KMS-11 (cell line): ENCODE results near the gene CHRNB1.

Experiments used
- H2AFZ ChIP-seq: fragments of 200-600 bp; sonication (generic); 2 replicates; pipeline ENCODE4 v1.6.1; 2016; ENCODE audit warnings: antibody characterized with exemption, mixed run types, low read depth
- H3K27ac ChIP-seq: fragments of 200-600 bp; sonication (generic); 2 replicates; pipeline ENCODE4 v1.6.1; 2016; ENCODE audit warnings: mild to moderate bottlenecking, mixed run types
- H3K27me3 ChIP-seq: fragments of 200-600 bp; sonication (generic); 2 replicates; pipeline ENCODE4 v1.6.1; 2017; ENCODE audit warnings: mild to moderate bottlenecking, low read depth, mixed run types, moderate library complexity; ENCODE audit not compliant: insufficient read depth
- H3K36me3 ChIP-seq: fragments of 200-600 bp; sonication (generic); 2 replicates; pipeline ENCODE4 v1.6.1; 2017; ENCODE audit warnings: mild to moderate bottlenecking, mixed run types; ENCODE audit not compliant: insufficient read depth
- H3K4me1 ChIP-seq: fragments of 200-600 bp; sonication (generic); 2 replicates; pipeline ENCODE4 v1.6.1; 2016; ENCODE audit warnings: mild to moderate bottlenecking, low read depth, mixed run types; ENCODE audit not compliant: poor library complexity, severe bottlenecking
- H3K4me2 ChIP-seq: fragments of 200-600 bp; sonication (generic); 2 replicates; pipeline ENCODE4 v1.7.0; 2016; ENCODE audit warnings: mild to moderate bottlenecking, mixed run types
- H3K4me3 ChIP-seq: fragments of 200-600 bp; sonication (generic); IDR thresholded peaks from 2 replicates; pipeline ENCODE4 v1.6.1; 2017; ENCODE audit warnings: low read depth, low read length, mixed read lengths; ENCODE audit not compliant: insufficient read depth
- H3K79me2 ChIP-seq: fragments of 200-600 bp; sonication (generic); 2 replicates; pipeline ENCODE4 v1.6.1; 2016; ENCODE audit warnings: low read depth, mixed run types; ENCODE audit not compliant: insufficient read depth
- H3K9ac ChIP-seq: fragments of 200-600 bp; sonication (generic); 2 replicates; pipeline ENCODE4 v1.6.1; 2016; ENCODE audit warnings: mild to moderate bottlenecking, mixed run types
- H4K20me1 ChIP-seq: fragments of 200-600 bp; sonication (generic); 2 replicates; pipeline ENCODE4 v1.6.1; 2016; ENCODE audit warnings: mild to moderate bottlenecking, mixed run types; ENCODE audit not compliant: insufficient read depth
- TF ChIP-seq, protein P1 (sequence below): fragments of 200-600 bp; sonication (generic); conservative IDR thresholded peaks from 2 replicates; pipeline ENCODE4 v1.6.1; 2017; ENCODE audit warnings: low read depth, mild to moderate bottlenecking, antibody characterized with exemption, low read length, moderate library complexity, mixed read lengths

Gene CHRNB1

GRCh38 chr17:7460850-7461660, 16.2 kb downstream of the CHRNB1 start:
- Histone ChIP-seq H3K4me1 (no peaks in the 10 kb centered on the region), H3K4me2 (no peak overlapping the region), H3K79me2 (no peaks in the 10 kb centered on the region), H2AFZ (no peak overlapping the region), H4K20me1 (no peaks in the 10 kb centered on the region), H3K36me3 (no peaks in the 10 kb centered on the region), H3K4me3 (no peak overlapping the region), H3K27me3 (no peaks in the 10 kb centered on the region), H3K27ac (no peak overlapping the region), H3K9ac (no peak overlapping the region)
- TF ChIP-seq, protein P1, sequence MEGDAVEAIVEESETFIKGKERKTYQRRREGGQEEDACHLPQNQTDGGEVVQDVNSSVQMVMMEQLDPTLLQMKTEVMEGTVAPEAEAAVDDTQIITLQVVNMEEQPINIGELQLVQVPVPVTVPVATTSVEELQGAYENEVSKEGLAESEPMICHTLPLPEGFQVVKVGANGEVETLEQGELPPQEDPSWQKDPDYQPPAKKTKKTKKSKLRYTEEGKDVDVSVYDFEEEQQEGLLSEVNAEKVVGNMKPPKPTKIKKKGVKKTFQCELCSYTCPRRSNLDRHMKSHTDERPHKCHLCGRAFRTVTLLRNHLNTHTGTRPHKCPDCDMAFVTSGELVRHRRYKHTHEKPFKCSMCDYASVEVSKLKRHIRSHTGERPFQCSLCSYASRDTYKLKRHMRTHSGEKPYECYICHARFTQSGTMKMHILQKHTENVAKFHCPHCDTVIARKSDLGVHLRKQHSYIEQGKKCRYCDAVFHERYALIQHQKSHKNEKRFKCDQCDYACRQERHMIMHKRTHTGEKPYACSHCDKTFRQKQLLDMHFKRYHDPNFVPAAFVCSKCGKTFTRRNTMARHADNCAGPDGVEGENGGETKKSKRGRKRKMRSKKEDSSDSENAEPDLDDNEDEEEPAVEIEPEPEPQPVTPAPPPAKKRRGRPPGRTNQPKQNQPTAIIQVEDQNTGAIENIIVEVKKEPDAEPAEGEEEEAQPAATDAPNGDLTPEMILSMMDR = no peak

- Histone ChIP-seq H3K27me3 (no peaks in the 10 kb centered on the region), H3K4me1 (no peaks in the 10 kb centered on the region), H3K27ac (no peak overlapping the region), H2AFZ (no peak overlapping the region), H4K20me1 (no peaks in the 10 kb centered on the region), H3K4me3 (no peak overlapping the region), H3K36me3 (no peaks in the 10 kb centered on the region), H3K4me2 (no peak overlapping the region), H3K9ac (no peak overlapping the region), H3K79me2 (no peaks in the 10 kb centered on the region)
- TF ChIP-seq, protein P1 = no peak
Measured at GRCh38 chr17:7462474-7463371, 17.9 kb downstream of the CHRNB1 start.

GRCh38 chr17:7463372-7463846, 18.5 kb downstream of the CHRNB1 start:
- Histone ChIP-seq H3K4me1 (no peaks in the 10 kb centered on the region), H3K79me2 (no peaks in the 10 kb centered on the region), H3K27me3 (no peaks in the 10 kb centered on the region), H2AFZ (no peak overlapping the region), H3K9ac (no peak overlapping the region), H3K4me3 (no peak overlapping the region), H4K20me1 (no peaks in the 10 kb centered on the region), H3K4me2 (no peak overlapping the region), H3K27ac (no peak overlapping the region), H3K36me3 (no peaks in the 10 kb centered on the region)
- TF ChIP-seq, protein P1 = no peak

GRCh38 chr17:7464081-7464480, 19.2 kb downstream of the CHRNB1 start:
- no peak overlapping the region for H3K9ac ChIP-seq
- no peaks in the 10 kb centered on the region for H3K4me1 ChIP-seq
- H3K4me3 ChIP-seq = no peak overlapping the region
- no peaks in the 10 kb centered on the region for H4K20me1 ChIP-seq
- H2AFZ ChIP-seq = no peak overlapping the region
- no peak overlapping the region for H3K27ac ChIP-seq
- no peaks in the 10 kb centered on the region for H3K79me2 ChIP-seq
- H3K4me2 ChIP-seq = no peak overlapping the region
- no peaks in the 10 kb centered on the region for H3K27me3 ChIP-seq
- H3K36me3 ChIP-seq = no peaks in the 10 kb centered on the region
- TF ChIP-seq, protein P1 = no peak
